Measurements from ENCODE around the gene ZDHHC6.
"Not testable (repeated sequence)": the region's sequence is repeated elsewhere in the genome, so short reads cannot be mapped to it uniquely, and the experiment has no call there.

Gene ZDHHC6

GRCh38 chr10:112388548-112388947 lies 58.2 kb downstream of the ZDHHC6 start:
- in situ Hi-C loops (cut with HindIII; ENCODE audit: low sequenced_read_pairs), result no loop called here
- H3K4me3 ChIP-seq (ENCODE audit: low read depth, low read length), result no peak overlapping the region
- DNase-seq (ENCODE audit: low read depth), result no peak
- no peak for TF ChIP-seq CTCF (IDR thresholded peaks at IDR 0.05; ENCODE audit: low read depth, low read length, missing control alignments)

- in situ Hi-C loops (cut with HindIII; ENCODE audit: low sequenced_read_pairs); DNase-seq (ENCODE audit: low read depth); H3K4me3 ChIP-seq (ENCODE audit: low read depth, low read length): not testable (repeated sequence)
Measured at GRCh38 chr10:112388056-112388455, 58.7 kb downstream of the ZDHHC6 start.

GRCh38 chr10:112385201-112385600 lies 61.5 kb downstream of the ZDHHC6 start:
- H3K4me3 ChIP-seq (ENCODE audit: low read depth, low read length), result no peak overlapping the region

GRCh38 chr10:112384141-112384540 lies 62.6 kb downstream of the ZDHHC6 start:
- no peak for TF ChIP-seq CTCF (IDR thresholded peaks at IDR 0.05; ENCODE audit: low read depth, low read length, missing control alignments)
- in situ Hi-C loops (cut with HindIII; ENCODE audit: low sequenced_read_pairs), result no loop called here
- no peak for DNase-seq (ENCODE audit: low read depth)
- H3K4me3 ChIP-seq (ENCODE audit: low read depth, low read length), result no peak overlapping the region

More at GRCh38 chr10:112385201-112385600, 61.5 kb downstream of the ZDHHC6 start:
- in situ Hi-C loops (cut with HindIII; ENCODE audit: low sequenced_read_pairs), result no loop called here
- DNase-seq (ENCODE audit: low read depth), result no peak
- no peak for TF ChIP-seq CTCF (IDR thresholded peaks at IDR 0.05; ENCODE audit: low read depth, low read length, missing control alignments)

GRCh38 chr10:112383325-112383724 lies 63.4 kb downstream of the ZDHHC6 start:
- DNase-seq (ENCODE audit: low read depth), result peak; percentile 9
- no peak for TF ChIP-seq CTCF (IDR thresholded peaks at IDR 0.05; ENCODE audit: low read depth, low read length, missing control alignments)
- in situ Hi-C loops (cut with HindIII; ENCODE audit: low sequenced_read_pairs), result no loop called here
- no peak overlapping the region for H3K4me3 ChIP-seq (ENCODE audit: low read depth, low read length)

GRCh38 chr10:112382515-112383235 lies 64.0 kb downstream of the ZDHHC6 start:
- no peak overlapping the region for H3K4me3 ChIP-seq (ENCODE audit: low read depth, low read length)
- DNase-seq (ENCODE audit: low read depth), result no peak
- in situ Hi-C loops (cut with HindIII; ENCODE audit: low sequenced_read_pairs), result no loop called here
- TF ChIP-seq CTCF (IDR thresholded peaks at IDR 0.05; ENCODE audit: low read depth, low read length, missing control alignments), result no peak
